ENCODE results near the gene BIVM.

The BIVM gene

DNA sequence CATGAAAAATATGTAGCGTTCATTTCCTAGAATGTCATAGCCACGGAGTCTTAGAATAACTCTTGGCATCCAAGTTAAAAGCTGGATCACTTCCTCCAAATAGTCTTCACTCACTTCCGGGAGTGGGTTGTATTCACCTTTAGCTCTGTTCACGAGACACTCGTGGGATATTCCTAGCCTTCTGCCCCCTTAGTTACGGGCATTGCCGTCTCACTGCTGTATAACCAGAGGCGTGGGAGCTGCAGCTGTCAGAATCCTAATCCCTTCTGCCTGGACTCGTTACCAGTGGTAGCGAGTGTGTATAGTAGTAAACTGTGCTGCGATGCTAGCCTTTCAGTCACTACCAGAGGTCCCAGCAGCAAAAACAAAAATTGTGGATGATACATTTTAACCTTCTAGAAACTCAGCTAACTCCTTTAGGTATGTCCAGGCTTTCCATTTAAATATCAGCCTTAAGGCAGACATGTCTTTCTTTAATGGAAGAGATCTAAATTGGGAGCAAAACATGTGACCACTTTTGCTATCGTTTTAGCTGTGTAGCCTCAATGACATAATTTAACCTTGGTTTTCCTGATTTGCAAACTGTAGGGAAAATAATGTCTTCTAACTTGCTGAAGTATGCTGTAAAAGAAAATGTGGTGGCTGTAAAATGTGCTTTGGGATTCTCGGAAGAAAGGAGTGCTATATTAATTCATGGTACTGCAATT lies 81.0 kb downstream of the BIVM start:
- no peak for DNase-seq (ENCODE audit: low spot score)
- TF ChIP-seq, protein P1, sequence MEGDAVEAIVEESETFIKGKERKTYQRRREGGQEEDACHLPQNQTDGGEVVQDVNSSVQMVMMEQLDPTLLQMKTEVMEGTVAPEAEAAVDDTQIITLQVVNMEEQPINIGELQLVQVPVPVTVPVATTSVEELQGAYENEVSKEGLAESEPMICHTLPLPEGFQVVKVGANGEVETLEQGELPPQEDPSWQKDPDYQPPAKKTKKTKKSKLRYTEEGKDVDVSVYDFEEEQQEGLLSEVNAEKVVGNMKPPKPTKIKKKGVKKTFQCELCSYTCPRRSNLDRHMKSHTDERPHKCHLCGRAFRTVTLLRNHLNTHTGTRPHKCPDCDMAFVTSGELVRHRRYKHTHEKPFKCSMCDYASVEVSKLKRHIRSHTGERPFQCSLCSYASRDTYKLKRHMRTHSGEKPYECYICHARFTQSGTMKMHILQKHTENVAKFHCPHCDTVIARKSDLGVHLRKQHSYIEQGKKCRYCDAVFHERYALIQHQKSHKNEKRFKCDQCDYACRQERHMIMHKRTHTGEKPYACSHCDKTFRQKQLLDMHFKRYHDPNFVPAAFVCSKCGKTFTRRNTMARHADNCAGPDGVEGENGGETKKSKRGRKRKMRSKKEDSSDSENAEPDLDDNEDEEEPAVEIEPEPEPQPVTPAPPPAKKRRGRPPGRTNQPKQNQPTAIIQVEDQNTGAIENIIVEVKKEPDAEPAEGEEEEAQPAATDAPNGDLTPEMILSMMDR (IDR thresholded peaks at IDR 0.05; ENCODE audit: extremely low read depth, missing control alignments) = no peak

- TF ChIP-seq, protein P1 (IDR thresholded peaks at IDR 0.05; ENCODE audit: extremely low read depth, missing control alignments) = no peak
- no peak for DNase-seq (ENCODE audit: low spot score)
Measured at GRCh38 chr13:102881819-102882686, 83.1 kb downstream of the BIVM start.
